GM19025 (cell line): ENCODE results near the gene TMEM256.

Source experiments
- ATAC-seq: cut with Tn5 transposase; IDR thresholded peaks from one replicate; pipeline ENCODE4 v1.9.1; 2021; ENCODE audit warnings: mild to moderate bottlenecking, low read depth, moderate library complexity; ENCODE audit not compliant: unreplicated experiment

The TMEM256 gene

GRCh38 chr17:7431231-7431630, 27.3 kb upstream of the TMEM256 start:
- ATAC-seq: no peak

GRCh38 chr17:7429722-7430121, 25.8 kb upstream of the TMEM256 start:
- ATAC-seq: no peak

- ATAC-seq: no peak
Observed at GRCh38 chr17:7428557-7428956, 24.7 kb upstream of the TMEM256 start, which contains the start of gene SPEM3. TSS of gene SPEM3 (plus strand) at chr17:7428857. CDS start at chr17:7428903, 46 bp downstream.

- ATAC-seq: no peak
Observed at GRCh38 chr17:7427549-7427948, 23.7 kb upstream of the TMEM256 start.

GRCh38 chr17:7426896-7427489, 23.1 kb upstream of the TMEM256 start:
- ATAC-seq: no peak

GRCh38 chr17:7426203-7426863, 22.4 kb upstream of the TMEM256 start:
- no peak for ATAC-seq

- ATAC-seq: no peak
Observed at GRCh38 chr17:7425756-7426155, 21.9 kb upstream of the TMEM256 start.

- ATAC-seq: no peak
Observed at GRCh38 chr17:7425316-7425715, 21.4 kb upstream of the TMEM256 start, which contains the start of gene SPEM2. TSS of gene SPEM2 (plus strand) at chr17:7425616. CDS start at chr17:7425689, 73 bp downstream.

GRCh38 chr17:7423679-7424078, 19.8 kb upstream of the TMEM256 start:
- ATAC-seq: no peak

GRCh38 chr17:7421186-7421585, 17.3 kb upstream of the TMEM256 start:
- no peak for ATAC-seq

GRCh38 chr17:7419819-7420610, 16.1 kb upstream of the TMEM256 start, which contains the start of gene SPEM1:
TSS of gene SPEM1 (plus strand) at chr17:7420324. CDS start at chr17:7420385, 61 bp downstream.
- ATAC-seq: no peak

- no peak for ATAC-seq
Observed at GRCh38 chr17:7418472-7419152, 14.7 kb upstream of the TMEM256 start.

- no peak for ATAC-seq
Observed at GRCh38 chr17:7417056-7417655, 13.3 kb upstream of the TMEM256 start.

- no peak for ATAC-seq
Observed at GRCh38 chr17:7416323-7416722, 12.4 kb upstream of the TMEM256 start.

- ATAC-seq: no peak
Observed at GRCh38 chr17:7415784-7416183, 11.9 kb upstream of the TMEM256 start.

- no peak for ATAC-seq
Observed at GRCh38 chr17:7414837-7415236, 10.9 kb upstream of the TMEM256 start.

- no peak for ATAC-seq
Observed at GRCh38 chr17:7413346-7413985, 9.6 kb upstream of the TMEM256 start.

- ATAC-seq: no peak
Observed at GRCh38 chr17:7411427-7411750, 7.5 kb upstream of the TMEM256 start.

- ATAC-seq: no peak
Observed at GRCh38 chr17:7410634-7411426, 6.9 kb upstream of the TMEM256 start.
